ENCODE measurements around the gene MEDAG. TPM values are rescaled to one million over a fixed set of nuclear protein-coding genes. Genes with fewer than 3 reads are reported as not detected.
A peak's percentile ranks its signal among the peaks of the same experiment; 100 is the strongest.

MEDAG gene
- total RNA-seq, 1 donor from 2014 or later: 7.5 TPM

DNA sequence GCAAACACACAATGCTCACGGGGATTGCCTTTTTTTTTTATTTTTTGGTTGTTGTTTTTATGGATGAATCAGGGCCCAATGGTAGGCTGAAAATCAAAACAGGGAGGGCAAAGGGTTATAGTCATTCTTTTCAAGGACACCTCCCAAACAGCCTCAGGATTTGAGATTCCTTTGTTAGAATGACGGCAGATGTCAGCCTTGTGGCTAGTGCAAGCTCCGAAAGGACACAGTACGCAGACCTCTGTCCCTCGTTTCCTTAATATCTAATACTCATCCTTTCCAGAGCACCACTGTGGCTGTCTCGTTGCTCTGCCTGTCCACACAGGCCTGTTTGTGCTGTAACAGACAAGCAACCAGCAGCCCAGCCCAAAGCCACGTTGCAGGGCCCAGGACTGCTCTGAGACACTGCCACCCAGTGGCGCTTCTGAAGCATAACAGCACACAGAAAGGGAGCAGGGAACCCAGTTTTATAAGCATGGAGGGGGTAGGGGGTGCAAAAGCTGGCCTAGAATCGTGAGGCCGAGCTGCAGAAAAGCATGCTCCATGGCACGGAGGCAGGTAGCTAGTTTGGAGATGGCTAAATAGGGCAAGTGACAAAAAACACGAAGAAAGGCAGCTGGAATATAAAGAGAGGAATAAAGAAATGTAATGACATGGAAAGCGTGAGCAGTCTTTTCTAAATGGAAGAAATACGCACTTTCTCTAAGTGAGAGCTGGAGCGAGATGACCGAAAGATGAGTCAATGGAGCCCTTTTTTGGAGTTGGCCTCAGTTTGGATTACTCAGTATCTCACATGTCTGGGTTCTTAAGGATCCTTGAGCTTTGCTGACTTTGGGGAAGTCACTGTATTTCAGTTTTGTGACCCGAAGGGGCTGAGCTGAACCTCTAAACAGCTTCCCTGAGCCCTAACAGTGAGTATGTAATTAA lies 40.7 kb upstream of the MEDAG start:
- Mint-ChIP-seq H3K27ac (peak overlapping the region; percentile 99), H3K4me1 (peaks cover 82% of the 10 kb centered on the region), H3K9me3 (no peaks in the 10 kb centered on the region), H3K4me3 (no peak overlapping the region), H3K36me3 (no peaks in the 10 kb centered on the region), H3K27me3 (ENCODE audit: low read depth) (no peaks in the 10 kb centered on the region)
- TF ChIP-seq, protein P1, sequence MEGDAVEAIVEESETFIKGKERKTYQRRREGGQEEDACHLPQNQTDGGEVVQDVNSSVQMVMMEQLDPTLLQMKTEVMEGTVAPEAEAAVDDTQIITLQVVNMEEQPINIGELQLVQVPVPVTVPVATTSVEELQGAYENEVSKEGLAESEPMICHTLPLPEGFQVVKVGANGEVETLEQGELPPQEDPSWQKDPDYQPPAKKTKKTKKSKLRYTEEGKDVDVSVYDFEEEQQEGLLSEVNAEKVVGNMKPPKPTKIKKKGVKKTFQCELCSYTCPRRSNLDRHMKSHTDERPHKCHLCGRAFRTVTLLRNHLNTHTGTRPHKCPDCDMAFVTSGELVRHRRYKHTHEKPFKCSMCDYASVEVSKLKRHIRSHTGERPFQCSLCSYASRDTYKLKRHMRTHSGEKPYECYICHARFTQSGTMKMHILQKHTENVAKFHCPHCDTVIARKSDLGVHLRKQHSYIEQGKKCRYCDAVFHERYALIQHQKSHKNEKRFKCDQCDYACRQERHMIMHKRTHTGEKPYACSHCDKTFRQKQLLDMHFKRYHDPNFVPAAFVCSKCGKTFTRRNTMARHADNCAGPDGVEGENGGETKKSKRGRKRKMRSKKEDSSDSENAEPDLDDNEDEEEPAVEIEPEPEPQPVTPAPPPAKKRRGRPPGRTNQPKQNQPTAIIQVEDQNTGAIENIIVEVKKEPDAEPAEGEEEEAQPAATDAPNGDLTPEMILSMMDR (IDR thresholded peaks at IDR 0.05; ENCODE audit: unreplicated experiment): peak; percentile 80
- DNase-seq (ENCODE audit: low spot score in 2 of 2, unreplicated experiment in 2 of 2): peak; percentile 57 to 80

DNA sequence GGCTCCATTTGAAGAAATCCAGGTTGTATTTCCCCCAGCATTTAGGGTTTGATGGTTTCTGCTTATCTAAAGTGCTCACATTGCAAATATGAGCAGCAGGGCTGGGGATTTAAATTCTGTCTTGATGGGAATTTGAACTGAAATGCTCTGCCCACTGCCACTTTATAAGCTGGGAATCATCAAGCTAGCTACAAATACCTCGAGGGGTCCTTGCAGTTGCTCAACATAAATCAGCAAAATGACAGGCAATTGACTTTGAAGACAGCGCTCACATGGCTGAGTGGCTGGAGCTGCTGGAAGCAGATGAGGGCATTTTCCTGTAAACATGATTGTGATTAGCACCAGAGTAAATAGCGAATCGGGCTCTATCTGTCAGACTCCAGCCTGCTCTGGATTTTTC lies 39.4 kb upstream of the MEDAG start:
- Mint-ChIP-seq H3K4me1 (peaks cover 83% of the 10 kb centered on the region), H3K36me3 (no peaks in the 10 kb centered on the region), H3K27ac (peak overlapping the region; percentile 99), H3K9me3 (no peaks in the 10 kb centered on the region), H3K4me3 (no peak overlapping the region), H3K27me3 (ENCODE audit: low read depth) (no peaks in the 10 kb centered on the region)
- TF ChIP-seq, protein P1 (IDR thresholded peaks at IDR 0.05; ENCODE audit: unreplicated experiment): no peak
- DNase-seq (ENCODE audit: low spot score in 2 of 2, unreplicated experiment in 2 of 2): no peak

DNA sequence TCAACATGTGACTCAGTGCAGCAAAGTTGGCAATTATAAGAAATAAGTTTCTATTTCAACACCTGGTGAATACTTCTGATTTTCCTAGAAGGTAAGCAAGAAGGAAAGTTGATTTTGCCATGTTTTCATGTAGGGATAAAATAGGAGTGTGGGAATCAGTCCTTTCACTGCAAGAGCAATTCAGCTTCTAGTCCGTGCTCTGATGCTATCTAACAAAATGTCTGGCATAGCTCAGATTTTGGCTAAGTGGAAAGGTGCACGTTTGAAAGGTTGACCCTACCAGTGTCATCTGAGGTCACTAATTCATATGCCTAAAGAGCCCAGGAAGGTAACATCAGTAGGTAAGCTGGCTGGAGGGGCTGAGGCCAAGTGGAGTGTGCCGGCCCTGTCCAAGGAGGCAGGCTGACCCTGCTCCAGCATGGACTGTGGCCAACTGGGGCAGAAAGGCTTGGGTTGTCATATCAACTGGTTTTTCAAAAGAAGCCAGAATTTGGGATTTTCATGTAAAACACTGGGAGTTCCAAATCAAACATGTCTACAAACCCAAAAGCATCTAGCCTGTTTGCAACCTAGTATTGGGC lies 38.9 kb upstream of the MEDAG start:
- H3K4me3 Mint-ChIP-seq: no peak overlapping the region
- no peaks in the 10 kb centered on the region for H3K36me3 Mint-ChIP-seq
- TF ChIP-seq, protein P1 (IDR thresholded peaks at IDR 0.05; ENCODE audit: unreplicated experiment): no peak
- H3K4me1 Mint-ChIP-seq: peaks cover 87% of the 10 kb centered on the region
- H3K27me3 Mint-ChIP-seq (ENCODE audit: low read depth): no peaks in the 10 kb centered on the region
- no peak for DNase-seq (ENCODE audit: low spot score in 2 of 2, unreplicated experiment in 2 of 2)
- peak overlapping the region; percentile 99 for H3K27ac Mint-ChIP-seq
- H3K9me3 Mint-ChIP-seq: no peaks in the 10 kb centered on the region

DNA sequence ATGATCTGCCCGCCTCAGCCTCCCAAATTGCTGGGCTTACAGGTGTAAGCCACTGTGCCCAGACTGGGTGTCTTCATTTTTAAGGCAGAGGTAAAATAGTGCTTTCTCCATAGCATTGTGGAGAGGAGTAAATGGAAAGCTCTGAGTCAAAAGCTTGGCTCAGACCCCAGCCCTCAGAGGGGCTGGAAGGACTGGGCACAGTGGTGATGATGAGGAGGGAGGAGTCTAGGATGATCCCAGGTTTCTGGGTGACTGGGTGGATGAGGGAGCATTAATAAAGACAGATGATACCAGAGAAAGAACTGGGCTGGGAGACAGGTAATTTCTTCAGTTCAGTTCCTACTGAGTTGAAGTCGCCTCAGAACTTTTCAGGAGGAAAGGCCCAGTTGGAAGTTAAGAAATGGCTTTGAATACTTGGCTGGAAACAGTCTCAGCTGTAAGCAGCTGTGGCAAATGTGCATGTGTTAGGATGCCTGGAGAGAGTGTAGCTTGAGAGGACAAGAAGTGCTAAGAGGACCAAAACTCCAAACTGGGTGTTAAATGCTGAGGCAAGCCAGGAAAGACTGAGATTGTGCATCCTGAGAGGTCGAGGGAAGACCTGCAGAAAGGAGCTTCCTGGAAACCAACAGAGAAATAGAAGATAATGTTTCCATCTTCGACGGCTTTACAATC lies 37.1 kb upstream of the MEDAG start:
- no peak for DNase-seq (ENCODE audit: low spot score in 2 of 2, unreplicated experiment in 2 of 2)
- Mint-ChIP-seq H3K27ac (peak overlapping the region; percentile 45), H3K4me3 (no peak overlapping the region), H3K27me3 (ENCODE audit: low read depth) (no peaks in the 10 kb centered on the region), H3K9me3 (no peaks in the 10 kb centered on the region), H3K4me1 (peaks cover 87% of the 10 kb centered on the region), H3K36me3 (no peaks in the 10 kb centered on the region)
- TF ChIP-seq, protein P1 (IDR thresholded peaks at IDR 0.05; ENCODE audit: unreplicated experiment): no peak

DNA sequence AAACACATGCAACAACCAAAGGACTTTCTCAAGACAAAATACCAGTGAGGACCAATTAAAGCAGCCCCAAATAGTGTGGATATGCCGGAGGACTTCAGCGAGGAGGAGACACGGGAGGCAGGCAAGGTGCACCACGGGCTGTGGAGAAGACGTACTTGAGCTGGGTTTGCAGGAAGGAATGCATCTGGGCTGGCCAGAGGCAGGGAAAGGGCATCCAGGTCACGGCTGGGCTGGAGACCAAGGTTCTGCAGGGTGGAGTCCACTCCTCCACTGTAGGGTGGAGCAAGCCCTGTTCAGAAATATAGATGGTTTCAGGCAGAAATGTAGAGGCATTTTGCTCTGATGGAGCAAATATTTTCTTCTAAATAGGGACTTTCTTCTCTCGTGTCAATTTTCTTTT lies 36.6 kb upstream of the MEDAG start:
- DNase-seq (ENCODE audit: low spot score in 2 of 2, unreplicated experiment in 2 of 2): no peak
- peak overlapping the region; percentile 96 for H3K27ac Mint-ChIP-seq
- H3K9me3 Mint-ChIP-seq: no peaks in the 10 kb centered on the region
- no peaks in the 10 kb centered on the region for H3K36me3 Mint-ChIP-seq
- H3K4me3 Mint-ChIP-seq: no peak overlapping the region
- H3K4me1 Mint-ChIP-seq: peaks cover 87% of the 10 kb centered on the region
- H3K27me3 Mint-ChIP-seq (ENCODE audit: low read depth): no peaks in the 10 kb centered on the region
- TF ChIP-seq, protein P1 (IDR thresholded peaks at IDR 0.05; ENCODE audit: unreplicated experiment): no peak
